K562 (cell line): ENCODE measurements around the gene OR2A25. TPM values are rescaled to one million over a fixed set of nuclear protein-coding genes. Genes with fewer than 3 reads are reported as not detected.

Experiments
- ATAC-seq: fragments of 200-7000 bp; cut with Tn5 transposase; 3 replicates; pipeline ENCODE4 v1.9.1; 2020; ENCODE audit warnings: moderate library complexity
- BruUV-seq: library from RNA; stranded (reverse); fragments of 400-500 nt; replicated peaks from 2 replicates; lab custom pipeline; 2021; lab: Mats Ljungman, UMichigan
- CTCF ChIA-PET: fragments of 300-600 bp; formaldehyde crosslinking; extraction: SDS; loops from one replicate; lab custom pipeline; 2021; ENCODE audit warnings: low intra/inter-chr PET ratio; lab: Yijun Ruan, JAX
- POLR2A ChIA-PET: fragments of 300-600, 350-650 bp; sonication (Branson Sonifier 250); formaldehyde crosslinking; extraction: SDS; loops from one replicate; lab custom pipeline; 2021; ENCODE audit warnings: antibody characterized with exemption, inconsistent platforms; lab: Yijun Ruan, JAX
- DNase-seq, 4 experiments: peaks; one replicate each; pipeline versions ENCODE4 v3.0.0 to v3.0.0-alpha.2; 2011 to 2018; ENCODE audit warnings: low spot score in 3 of 4, mixed read lengths in 3 of 4; ENCODE audit errors: extremely low read depth in 1 of 4
- FAIRE-seq: peaks from 2 replicates; lab custom pipeline; 2011; peaks lifted over from hg19 to GRCh38; lab: Jason Lieb, UNC
- H2AFZ ChIP-seq: 2 replicates; pipeline ENCODE4 v1.6.0; 2011; ENCODE audit warnings: low read depth, low read length, control low read depth, inconsistent platforms
- H3K27ac ChIP-seq: fragments of 200-600 bp; 3 replicates; pipeline ENCODE4 v1.8.0; 2011; ENCODE audit warnings: low read depth, mild to moderate bottlenecking, control low read depth, inconsistent platforms, low read length, moderate library complexity, mixed read lengths; ENCODE audit errors: extremely low read depth
- H3K27me3 ChIP-seq, 2 experiments: fragments of 300-600 bp in 1 of 2; 2 replicates in 1 of 2; 3 replicates in 1 of 2; pipeline versions ENCODE4 v1.6.0 to v1.8.0; 2011; ENCODE audit warnings: inconsistent platforms in 2 of 2, low read length in 2 of 2, mild to moderate bottlenecking in 1 of 2, mixed read lengths in 1 of 2, moderate library complexity in 1 of 2; ENCODE audit not compliant: control insufficient read depth in 2 of 2, insufficient read depth in 2 of 2
- H3K36me3 ChIP-seq: fragments of 300-600 bp; 3 replicates; pipeline ENCODE4 v1.8.0; 2011; ENCODE audit warnings: mild to moderate bottlenecking, low read length, inconsistent platforms; ENCODE audit not compliant: control insufficient read depth, insufficient read depth
- H3K4me1 ChIP-seq, 2 experiments: fragments of 200-600 bp in 1 of 2; replicated peaks in 1 of 2; 2 replicates in 1 of 2; 3 replicates in 1 of 2; pipeline versions ENCODE4 v1.5.1 to v1.8.0; 2011; ENCODE audit warnings: inconsistent platforms in 2 of 2, low read length in 2 of 2, mild to moderate bottlenecking in 1 of 2, mixed read lengths in 1 of 2, moderate library complexity in 1 of 2; ENCODE audit not compliant: control insufficient read depth in 2 of 2, insufficient read depth in 2 of 2
- H3K4me2 ChIP-seq: 2 replicates; pipeline ENCODE4 v1.6.1; 2011; ENCODE audit warnings: low read length, control low read depth, inconsistent platforms, mixed read lengths; ENCODE audit not compliant: insufficient read depth
- H3K4me3 ChIP-seq: fragments of 200-600 bp; sonication (generic), shearing (Covaris generic); 2 replicates; pipeline ENCODE4 v1.5.1; 2016; ENCODE audit warnings: control low read depth, inconsistent platforms
- H3K79me2 ChIP-seq: fragments of 200-600 bp; 3 replicates; pipeline ENCODE4 v1.8.0; 2011; ENCODE audit warnings: low read length, inconsistent platforms; ENCODE audit not compliant: control insufficient read depth, insufficient read depth
- H3K9ac ChIP-seq, 2 experiments: 2 replicates each; pipeline versions ENCODE4 v1.6.0 to v1.6.1; 2011; ENCODE audit warnings: low read depth in 2 of 2, low read length in 2 of 2, control low read depth in 1 of 2, inconsistent platforms in 1 of 2, mild to moderate bottlenecking in 1 of 2, mixed read lengths in 1 of 2; ENCODE audit not compliant: insufficient read depth in 1 of 2
- H3K9me1 ChIP-seq: one replicate; pipeline ENCODE4 v1.6.0; 2011; ENCODE audit warnings: inconsistent platforms, mild to moderate bottlenecking, low read length, moderate library complexity; ENCODE audit not compliant: control insufficient read depth, insufficient read depth
- H3K9me3 ChIP-seq: replicated peaks from 2 replicates; pipeline ENCODE4 v1.5.1; 2011; ENCODE audit warnings: low read depth, low read length, inconsistent platforms; ENCODE audit not compliant: control insufficient read depth, insufficient read depth
- H4K20me1 ChIP-seq: replicated peaks from 2 replicates; pipeline ENCODE4 v1.6.1; 2011; ENCODE audit warnings: low read length, inconsistent platforms, mixed read lengths; ENCODE audit not compliant: control insufficient read depth, insufficient read depth
- ELF1 ChIP-seq: fragments of 200-800 bp; sonication (Bioruptor generic); IDR thresholded peaks from 2 replicates; pipeline ENCODE4 v1.6.1; 2016; ENCODE audit warnings: missing genetic modification characterization, missing compliant biosample characterization
- ETV6 ChIP-seq, 3 experiments: fragments of 150-350 bp in 1 of 3; sonication (generic) in 1 of 3; formaldehyde crosslinking in 1 of 3; IDR thresholded peaks; 2 replicates each; pipeline versions ENCODE4 v1.6.1 to v1.8.0; 2014 to 2022; ENCODE audit warnings: borderline replicate concordance in 2 of 3, low read depth in 2 of 3, antibody characterized with exemption in 1 of 3, low read length in 1 of 3, mild to moderate bottlenecking in 1 of 3, missing genetic modification reagents in 1 of 3
- HDAC6 ChIP-seq: IDR thresholded peaks from 2 replicates; pipeline ENCODE4 v1.6.1; 2012; ENCODE audit warnings: low read depth, mild to moderate bottlenecking, control low read depth, inconsistent platforms, low read length, moderate library complexity
- L3MBTL2 ChIP-seq: fragments of 450-650 bp; IDR thresholded peaks from 2 replicates; pipeline ENCODE4 v1.6.1; 2016; ENCODE audit warnings: mild to moderate bottlenecking, moderate library complexity
- MAFK ChIP-seq: IDR thresholded peaks from 2 replicates; pipeline ENCODE4 v1.6.1; 2011; ENCODE audit warnings: low read length, improper control_type of control experiment
- MCM5 ChIP-seq: fragments of 450-650 bp; IDR thresholded peaks from 2 replicates; pipeline ENCODE4 v1.6.1; 2016; ENCODE audit warnings: low read depth
- MCM7 ChIP-seq, 2 experiments: fragments of 450-650 bp; IDR thresholded peaks; 2 replicates each; pipeline ENCODE4 v1.6.1; 2016 to 2018
- MECOM ChIP-seq: fragments of 250-450 bp; sonication (Bioruptor Pico); IDR thresholded peaks from 2 replicates; pipeline ENCODE4 v1.8.0; 2022; ENCODE audit warnings: inconsistent platforms
- PRPF4 ChIP-seq: fragments of 200-400 bp; formaldehyde crosslinking; IDR thresholded peaks from one replicate; pipeline ENCODE4 v1.6.1; 2017; ENCODE audit warnings: low read length, low read depth, mild to moderate bottlenecking; ENCODE audit not compliant: insufficient read depth, poor library complexity, severe bottlenecking
- SP1 ChIP-seq: sonication (generic); formaldehyde crosslinking; IDR thresholded peaks from 2 replicates; pipeline ENCODE4 v1.8.1; 2022; ENCODE audit warnings: mild to moderate bottlenecking, missing genetic modification reagents
- SREBF2 ChIP-seq: sonication (generic); formaldehyde crosslinking; IDR thresholded peaks from 2 replicates; pipeline ENCODE4 v1.4.0; 2020; ENCODE audit warnings: mild to moderate bottlenecking, missing genetic modification reagents
- ZC3H4 ChIP-seq: sonication (generic); formaldehyde crosslinking; IDR thresholded peaks from 2 replicates; pipeline ENCODE4 v1.9.0; 2021; ENCODE audit warnings: missing genetic modification reagents, borderline replicate concordance
- ZNF668 ChIP-seq: fragments of 250-450 bp; sonication (Bioruptor Pico); IDR thresholded peaks from 2 replicates; pipeline ENCODE4 v1.8.0; 2022; ENCODE audit warnings: mild to moderate bottlenecking, inconsistent platforms
- WGBS: fragments of 100-300 bp; shearing (Covaris generic); methylation state at CpG from one replicate; pipeline ENCODE4 v1.1.6; 2016; ENCODE audit warnings: low coverage, mixed read lengths; ENCODE audit not compliant: insufficient coverage; ENCODE audit errors: missing lambda C conversion rate; 5-methylcytosine and 5-hydroxymethylcytosine counted together
- in situ Hi-C: fragments of 300-500 bp; cut with MboI; formaldehyde crosslinking; loops from 4 replicates; pipeline ENCODE4 v1.15.0; 2018; ENCODE audit warnings: inconsistent platforms, mixed read lengths
- intact Hi-C: fragments of 100-400 bp; cut with micrococcal nuclease; formaldehyde crosslinking; loops from 2 replicates; pipeline ENCODE4 v1.14.2; 2022
- polyA plus RNA-seq, 8 experiments: library from polyadenylated mRNA; depleted of rRNA in 4 of 8; stranded (reverse) in 5 of 8; unstranded in 3 of 8; fragments of >200 nt; fragmentation: Nextera tagmentation in 2 of 8; fragmentation: Illumina TruSeq in 1 of 8; extraction: Ambion mirVana in 2 of 8; extraction: Trizol in 1 of 8; gene quantifications; 2 replicates each; pipeline versions ENCODE4 v1.2.1 to v1.2.3, GENCODE V29; 2011 to 2014; ENCODE audit warnings: inconsistent platforms in 1 of 8, missing spikeins in 1 of 8
- total RNA-seq, 7 experiments: library from RNA; depleted of rRNA in 6 of 7; stranded (reverse); fragments of >200 nt in 6 of 7; fragmentation: Illumina TruSeq in 2 of 7; extraction: Trizol in 2 of 7; gene quantifications; 2 replicates each; pipeline versions ENCODE4 v1.2.1 to v1.2.3, GENCODE V29; 2011 to 2021; ENCODE audit warnings: low replicate concordance in 1 of 7
- TF ChIP-seq, protein P1 (sequence below): fragments of 250-450 bp; sonication (Bioruptor Pico); IDR thresholded peaks from 2 replicates; pipeline ENCODE4 v1.8.0; 2022; ENCODE audit warnings: inconsistent platforms
- TF ChIP-seq, protein P2 (sequence below): fragments of 450-650 bp; formaldehyde crosslinking; IDR thresholded peaks from 2 replicates; pipeline ENCODE4 v1.4.0; 2020; ENCODE audit warnings: mild to moderate bottlenecking
- TF ChIP-seq, protein P3 (sequence below): fragments of 250-450 bp; sonication (Bioruptor Pico); IDR thresholded peaks from 2 replicates; pipeline ENCODE4 v1.4.0; 2020; ENCODE audit warnings: mild to moderate bottlenecking
- TF ChIP-seq, protein P4 (sequence below): fragments of 450-650 bp; IDR thresholded peaks from 2 replicates; pipeline ENCODE4 v1.6.1; 2017; ENCODE audit warnings: mild to moderate bottlenecking, moderate library complexity

OR2A25 gene
- total and polyA plus RNA-seq, 9 of the 15 experiments (the other 6 are each of a cell fraction or from before 2014, with no cell fraction given): not detected

DNA sequence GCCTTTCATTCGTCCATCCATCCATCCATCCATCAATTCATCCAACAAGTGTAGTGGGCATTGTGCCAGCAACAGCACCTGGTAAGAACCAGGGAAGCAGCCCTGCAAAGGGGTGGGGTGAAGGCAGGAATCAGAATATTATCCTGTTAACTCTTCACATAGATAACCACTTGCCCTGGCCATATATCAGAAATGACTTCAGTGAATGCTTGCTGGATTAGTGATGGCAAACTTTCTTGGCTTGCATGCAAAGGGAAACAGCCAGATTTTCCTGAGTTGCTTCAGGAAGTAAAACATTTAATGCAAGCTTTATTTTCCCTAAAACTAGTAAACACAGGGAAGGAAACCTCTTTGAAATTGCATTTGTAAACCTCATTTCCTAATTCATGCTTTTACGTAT, 20.1 kb upstream of the OR2A25 start:
- no peak overlapping the region for H3K9ac ChIP-seq
- CTCF ChIA-PET: no interaction called here
- no peak overlapping the region for H2AFZ ChIP-seq
- TF ChIP-seq, protein P1, sequence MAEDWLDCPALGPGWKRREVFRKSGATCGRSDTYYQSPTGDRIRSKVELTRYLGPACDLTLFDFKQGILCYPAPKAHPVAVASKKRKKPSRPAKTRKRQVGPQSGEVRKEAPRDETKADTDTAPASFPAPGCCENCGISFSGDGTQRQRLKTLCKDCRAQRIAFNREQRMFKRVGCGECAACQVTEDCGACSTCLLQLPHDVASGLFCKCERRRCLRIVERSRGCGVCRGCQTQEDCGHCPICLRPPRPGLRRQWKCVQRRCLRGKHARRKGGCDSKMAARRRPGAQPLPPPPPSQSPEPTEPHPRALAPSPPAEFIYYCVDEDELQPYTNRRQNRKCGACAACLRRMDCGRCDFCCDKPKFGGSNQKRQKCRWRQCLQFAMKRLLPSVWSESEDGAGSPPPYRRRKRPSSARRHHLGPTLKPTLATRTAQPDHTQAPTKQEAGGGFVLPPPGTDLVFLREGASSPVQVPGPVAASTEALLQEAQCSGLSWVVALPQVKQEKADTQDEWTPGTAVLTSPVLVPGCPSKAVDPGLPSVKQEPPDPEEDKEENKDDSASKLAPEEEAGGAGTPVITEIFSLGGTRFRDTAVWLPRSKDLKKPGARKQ (CRISPR knock-in tag): no peak
- TF ChIP-seq, protein P2, sequence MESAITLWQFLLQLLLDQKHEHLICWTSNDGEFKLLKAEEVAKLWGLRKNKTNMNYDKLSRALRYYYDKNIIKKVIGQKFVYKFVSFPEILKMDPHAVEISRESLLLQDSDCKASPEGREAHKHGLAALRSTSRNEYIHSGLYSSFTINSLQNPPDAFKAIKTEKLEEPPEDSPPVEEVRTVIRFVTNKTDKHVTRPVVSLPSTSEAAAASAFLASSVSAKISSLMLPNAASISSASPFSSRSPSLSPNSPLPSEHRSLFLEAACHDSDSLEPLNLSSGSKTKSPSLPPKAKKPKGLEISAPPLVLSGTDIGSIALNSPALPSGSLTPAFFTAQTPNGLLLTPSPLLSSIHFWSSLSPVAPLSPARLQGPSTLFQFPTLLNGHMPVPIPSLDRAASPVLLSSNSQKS (CRISPR knock-in tag): no peak
- TF ChIP-seq SP1 (no peak), ZNF668 (no peak), MAFK (no peak), PRPF4 (no peak), HDAC6 (no peak), MCM5 (no peak), SREBF2 (CRISPR knock-in tag) (no peak), L3MBTL2 (no peak), MECOM (CRISPR knock-in tag) (no peak), ELF1 (tag) (no peak), ETV6 (IDR thresholded peaks at IDR 0.05; ENCODE audit: borderline replicate concordance in 1 of 2, low read depth in 2 of 2, low read length in 1 of 2) (no peak), ETV6 (CRISPR knock-in tag; IDR thresholded peaks at IDR 0.05; ENCODE audit: borderline replicate concordance) (no peak), ZC3H4 (CRISPR knock-in tag) (no peak), MCM7 (IDR thresholded peaks at IDR 0.05) (no peak)
- TF ChIP-seq, protein P3, sequence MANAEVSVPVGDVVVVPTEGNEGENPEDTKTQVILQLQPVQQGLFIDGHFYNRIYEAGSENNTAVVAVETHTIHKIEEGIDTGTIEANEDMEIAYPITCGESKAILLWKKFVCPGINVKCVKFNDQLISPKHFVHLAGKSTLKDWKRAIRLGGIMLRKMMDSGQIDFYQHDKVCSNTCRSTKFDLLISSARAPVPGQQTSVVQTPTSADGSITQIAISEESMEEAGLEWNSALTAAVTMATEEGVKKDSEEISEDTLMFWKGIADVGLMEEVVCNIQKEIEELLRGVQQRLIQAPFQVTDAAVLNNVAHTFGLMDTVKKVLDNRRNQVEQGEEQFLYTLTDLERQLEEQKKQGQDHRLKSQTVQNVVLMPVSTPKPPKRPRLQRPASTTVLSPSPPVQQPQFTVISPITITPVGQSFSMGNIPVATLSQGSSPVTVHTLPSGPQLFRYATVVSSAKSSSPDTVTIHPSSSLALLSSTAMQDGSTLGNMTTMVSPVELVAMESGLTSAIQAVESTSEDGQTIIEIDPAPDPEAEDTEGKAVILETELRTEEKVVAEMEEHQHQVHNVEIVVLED (CRISPR knock-in tag): no peak
- TF ChIP-seq, protein P4, sequence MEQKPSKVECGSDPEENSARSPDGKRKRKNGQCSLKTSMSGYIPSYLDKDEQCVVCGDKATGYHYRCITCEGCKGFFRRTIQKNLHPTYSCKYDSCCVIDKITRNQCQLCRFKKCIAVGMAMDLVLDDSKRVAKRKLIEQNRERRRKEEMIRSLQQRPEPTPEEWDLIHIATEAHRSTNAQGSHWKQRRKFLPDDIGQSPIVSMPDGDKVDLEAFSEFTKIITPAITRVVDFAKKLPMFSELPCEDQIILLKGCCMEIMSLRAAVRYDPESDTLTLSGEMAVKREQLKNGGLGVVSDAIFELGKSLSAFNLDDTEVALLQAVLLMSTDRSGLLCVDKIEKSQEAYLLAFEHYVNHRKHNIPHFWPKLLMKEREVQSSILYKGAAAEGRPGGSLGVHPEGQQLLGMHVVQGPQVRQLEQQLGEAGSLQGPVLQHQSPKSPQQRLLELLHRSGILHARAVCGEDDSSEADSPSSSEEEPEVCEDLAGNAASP: no peak

More for the DNA sequence above, 20.1 kb upstream of the OR2A25 start:
- Histone ChIP-seq H3K4me1 (no peaks in the 10 kb centered on the region), H3K36me3 (no peaks in the 10 kb centered on the region), H3K4me3 (no peak overlapping the region), H4K20me1 (no peaks in the 10 kb centered on the region), H3K4me2 (no peak overlapping the region), H3K9me3 (no peaks in the 10 kb centered on the region), H3K27me3 (no peaks in the 10 kb centered on the region; a peak in 1 of 5 replicates), H3K9me1 (no peaks in the 10 kb centered on the region), H3K79me2 (no peaks in the 10 kb centered on the region), H3K27ac (no peak overlapping the region)
- no peak for ATAC-seq
- BruUV-seq: no TSS peak
- in situ Hi-C loops: no loop called here
- no peak for DNase-seq
- no peak for FAIRE-seq
- intact Hi-C loops: no loop called here
- WGBS: 2% methylated on average over 2 of the region's 2 CpGs
- POLR2A ChIA-PET: interaction anchor here (0.6 kb wide), 1 partner anchor 1785 kb away, joined by 3 read pairs; no protein-coding TSS in a partner anchor
